GM20431 (cell line): Measurements from ENCODE around the gene REXO5.
"Not testable (repeated sequence)": the region's sequence is repeated elsewhere in the genome, so short reads cannot be mapped to it uniquely, and the experiment has no call there.

Experiments
- in situ Hi-C: fragments of 300-500 bp; cut with MseI, MboI; formaldehyde crosslinking; loops from one replicate; pipeline ENCODE4 v1.15.0; 2020; ENCODE audit warnings: low sequenced_read_pairs; ENCODE audit not compliant: unreplicated experiment

Gene REXO5

GRCh38 chr16:20846551-20846950, 40.2 kb downstream of the REXO5 start:
- in situ Hi-C loops = no loop called here

GRCh38 chr16:20847550-20847949, 41.2 kb downstream of the REXO5 start:
- in situ Hi-C loops = no loop called here

- in situ Hi-C loops = loop anchor here (10.0 kb wide), 1 partner anchor 235 kb away; no protein-coding TSS in a partner anchor
These were observed 43.5 kb downstream of the REXO5 start for GRCh38 chr16:20849589-20850390.

GRCh38 chr16:20850981-20851380, 44.7 kb downstream of the REXO5 start:
- in situ Hi-C loops = loop anchor here (10.0 kb wide), 1 partner anchor 234 kb away; no protein-coding TSS in a partner anchor

- in situ Hi-C loops = loop anchor here (10.0 kb wide), 1 partner anchor 233 kb away; no protein-coding TSS in a partner anchor
These were observed 45.3 kb downstream of the REXO5 start for GRCh38 chr16:20851601-20852000.

- in situ Hi-C loops = loop anchor here (10.0 kb wide), 1 partner anchor 232 kb away; no protein-coding TSS in a partner anchor
These were observed 46.8 kb downstream of the REXO5 start for GRCh38 chr16:20853143-20853542.

- in situ Hi-C loops = loop anchor here (10.0 kb wide), 1 partner anchor 231 kb away; no protein-coding TSS in a partner anchor
These were observed 47.8 kb downstream of the REXO5 start for GRCh38 chr16:20853981-20854620.

GRCh38 chr16:20854963-20855362, 48.6 kb downstream of the REXO5 start:
- in situ Hi-C loops = loop anchor here (10.0 kb wide), 1 partner anchor 230 kb away; no protein-coding TSS in a partner anchor

GRCh38 chr16:20857281-20857680, 51.0 kb downstream of the REXO5 start:
- in situ Hi-C loops = loop anchor here (10.0 kb wide), 1 partner anchor 228 kb away; no protein-coding TSS in a partner anchor

GRCh38 chr16:20859229-20859628, 52.9 kb downstream of the REXO5 start:
- in situ Hi-C loops = loop anchor here (10.0 kb wide), 1 partner anchor 226 kb away; no protein-coding TSS in a partner anchor

GRCh38 chr16:20859699-20860098, 53.4 kb downstream of the REXO5 start:
- in situ Hi-C loops = loop anchor here (10.0 kb wide), 1 partner anchor 225 kb away; no protein-coding TSS in a partner anchor

GRCh38 chr16:20860361-20860760, 54.0 kb downstream of the REXO5 start:
- in situ Hi-C loops = no loop called here

GRCh38 chr16:20860995-20861394, 54.7 kb downstream of the REXO5 start:
- in situ Hi-C loops = not testable (repeated sequence)

- in situ Hi-C loops = no loop called here
These were observed 56.0 kb downstream of the REXO5 start for GRCh38 chr16:20862162-20862960.

GRCh38 chr16:20864376-20864775, 58.0 kb downstream of the REXO5 start:
- in situ Hi-C loops = not testable (repeated sequence)

GRCh38 chr16:20865420-20866131, 59.2 kb downstream of the REXO5 start:
- in situ Hi-C loops = no loop called here

GRCh38 chr16:20866145-20866772, 59.9 kb downstream of the REXO5 start:
- in situ Hi-C loops = no loop called here

GRCh38 chr16:20866801-20867200, 60.5 kb downstream of the REXO5 start:
- in situ Hi-C loops = no loop called here

GRCh38 chr16:20867585-20867984, 61.3 kb downstream of the REXO5 start:
- in situ Hi-C loops = no loop called here
